Uterus (tissue), 4 donors: ENCODE results near the gene CHID1. TPM values are rescaled to one million over a fixed set of nuclear protein-coding genes. Genes with fewer than 3 reads are reported as not detected.
A peak's percentile ranks its signal among the peaks of the same experiment; 100 is the strongest.

Experiments
- DNase-seq, 2 donors: peaks; one replicate each; pipeline ENCODE4 v3.0.0-alpha.2; 2019 to 2020
- H3K27ac ChIP-seq, 2 donors: fragments of 200-600 bp; sonication (generic); 1 replicate in 1 of 2; 2 replicates in 1 of 2; pipeline ENCODE4 v1.5.1; 2016 to 2018
- H3K27me3 ChIP-seq, 2 donors: fragments of 200-600 bp; sonication (generic); one replicate each; pipeline ENCODE4 v1.5.1; 2018 to 2019; ENCODE audit warnings: control low read depth in 1 of 2
- H3K36me3 ChIP-seq, 2 donors: fragments of 200-600 bp; sonication (generic); one replicate each; pipeline ENCODE4 v1.5.1; 2019; ENCODE audit warnings: control low read depth in 1 of 2
- H3K4me1 ChIP-seq, 2 donors: fragments of 200-600 bp; sonication (generic); one replicate each; pipeline ENCODE4 v1.5.1; 2018 to 2019; ENCODE audit warnings: control low read depth in 1 of 2
- H3K4me3 ChIP-seq, 2 donors: fragments of 200-600 bp; sonication (generic); 1 replicate in 1 of 2; 2 replicates in 1 of 2; pipeline ENCODE4 v1.5.1; 2018 to 2019; ENCODE audit warnings: mild to moderate bottlenecking in 1 of 2
- H3K9me3 ChIP-seq, 2 donors: fragments of 200-600 bp; sonication (generic); one replicate each; pipeline ENCODE4 v1.5.1; 2019; ENCODE audit warnings: control low read depth in 1 of 2
- CTCF ChIP-seq, 4 experiments: fragments of 200-600 bp in 2 of 4; fragments of 450-650 bp in 2 of 4; sonication (generic) in 2 of 4; IDR thresholded peaks; one replicate each; pipeline ENCODE4 v1.5.1; 2016 to 2019; ENCODE audit warnings: antibody characterized with exemption in 4 of 4, mild to moderate bottlenecking in 2 of 4, moderate library complexity in 1 of 4
- POLR2A ChIP-seq, 2 donors: fragments of 450-650 bp; IDR thresholded peaks; one replicate each; pipeline ENCODE4 v1.6.1; 2016; ENCODE audit warnings: antibody characterized with exemption in 2 of 2, mild to moderate bottlenecking in 1 of 2, moderate library complexity in 1 of 2
- intact Hi-C: fragments of 100-400 bp; cut with DNase I; formaldehyde crosslinking; loops from one replicate; pipeline ENCODE4 v1.15.1; 2023; ENCODE audit warnings: low total_unique reads
- total RNA-seq, 4 donors: library from RNA; depleted of rRNA in 3 of 4; stranded (reverse); fragments of >200 nt in 3 of 4; gene quantifications; one replicate each; pipeline versions ENCODE4 v1.1.0 to v1.2.4, GENCODE V29; 2014 to 2023
- donor health status: DM: yes; HTN: yes; CAD: no.

The CHID1 gene
- total RNA-seq, 4 donors from 2014 or later, result 20.3 to 57.9 (median 48.4) TPM

DNA sequence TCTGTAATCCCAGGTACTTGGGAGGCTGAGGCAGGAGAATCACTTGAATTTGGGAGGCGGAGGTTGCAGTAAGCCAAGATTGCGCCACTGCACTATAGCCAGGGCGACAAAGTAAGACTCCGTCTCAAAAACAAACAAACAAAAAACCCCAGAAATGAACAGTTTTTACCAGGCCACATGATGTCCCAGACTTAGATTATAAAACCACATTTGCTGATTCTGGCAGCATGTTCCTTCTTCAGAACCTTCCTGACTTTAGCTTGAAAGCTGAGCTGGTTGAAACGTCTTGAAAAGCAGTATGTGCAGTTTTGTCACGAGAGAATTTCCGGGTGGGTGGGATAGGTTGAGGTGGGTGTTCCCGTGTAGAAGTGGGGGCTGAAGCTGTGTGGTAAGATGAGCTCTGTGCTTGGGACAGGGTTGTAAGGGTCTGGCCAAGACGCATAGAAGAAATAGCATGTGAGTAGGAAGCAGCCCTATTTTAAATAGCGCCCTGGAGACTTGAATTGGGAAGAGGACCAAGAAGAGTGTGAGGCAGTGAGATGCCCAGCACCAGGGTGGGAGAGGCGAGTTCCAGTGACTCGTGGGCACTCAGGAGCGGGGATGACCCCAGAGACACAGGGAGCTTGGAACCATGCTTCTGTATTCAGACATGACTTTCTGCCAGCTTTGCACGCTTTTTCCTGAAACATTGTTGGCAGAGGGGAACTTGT, 22.7 kb upstream of the CHID1 start:
- no peak for TF ChIP-seq CTCF (IDR thresholded peaks at IDR 0.05)
- no peak for TF ChIP-seq POLR2A (IDR thresholded peaks at IDR 0.05)
- intact Hi-C loops, result no loop called here
- Histone ChIP-seq H3K4me3 (no peak overlapping the region), H3K36me3 (no peaks in the 10 kb centered on the region), H3K9me3 (no peaks in the 10 kb centered on the region), H3K4me1 (peaks cover 0 to 12% of the 10 kb centered on the region in 2 donors), H3K27ac (peak overlapping the region in 1 of 2 donors; percentile 1), H3K27me3 (no peaks in the 10 kb centered on the region)
- DNase-seq, result no peak

- Histone ChIP-seq H3K4me1 (peaks cover 0 to 12% of the 10 kb centered on the region in 2 donors), H3K36me3 (no peaks in the 10 kb centered on the region), H3K4me3 (no peak overlapping the region), H3K27me3 (no peaks in the 10 kb centered on the region), H3K9me3 (no peaks in the 10 kb centered on the region), H3K27ac (peak overlapping the region in 1 of 2 donors; percentile 1)
- intact Hi-C loops, result no loop called here
- no peak for TF ChIP-seq CTCF (IDR thresholded peaks at IDR 0.05)
- TF ChIP-seq POLR2A (IDR thresholded peaks at IDR 0.05), result no peak
- DNase-seq, result no peak
Observed at GRCh38 chr11:932435-932834, 21.8 kb upstream of the CHID1 start.

DNA sequence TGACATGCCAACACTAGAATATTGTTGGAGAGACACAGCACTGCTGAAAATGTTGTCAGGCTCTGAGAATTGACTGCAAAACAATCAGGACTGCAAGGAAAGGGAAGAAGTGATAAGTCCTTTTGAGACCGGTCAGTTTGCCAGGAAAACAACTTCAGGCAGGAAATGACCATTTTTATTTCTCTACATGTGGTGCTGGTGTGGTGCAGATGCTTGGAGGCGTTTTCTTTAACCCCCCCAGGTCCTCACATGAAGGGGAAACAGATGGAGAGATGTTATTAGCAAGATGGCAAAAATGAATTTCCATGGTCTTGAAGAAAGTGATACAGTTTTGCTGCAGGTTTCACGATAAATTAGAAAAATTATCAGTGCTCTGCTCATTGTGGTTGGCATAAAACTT, 20.8 kb upstream of the CHID1 start:
- H3K4me1 ChIP-seq, result peaks cover 0 to 19% of the 10 kb centered on the region in 2 donors
- H3K4me3 ChIP-seq, result no peak overlapping the region
- no peak for TF ChIP-seq POLR2A (IDR thresholded peaks at IDR 0.05)
- no peak for TF ChIP-seq CTCF (IDR thresholded peaks at IDR 0.05)
- no peaks in the 10 kb centered on the region for H3K27me3 ChIP-seq
- no peak for DNase-seq
- no peaks in the 10 kb centered on the region for H3K36me3 ChIP-seq
- intact Hi-C loops, result no loop called here
- no peaks in the 10 kb centered on the region for H3K9me3 ChIP-seq
- no peak overlapping the region for H3K27ac ChIP-seq

- H3K4me3 ChIP-seq, result no peak overlapping the region
- peaks cover 0 to 19% of the 10 kb centered on the region in 2 donors for H3K4me1 ChIP-seq
- no peaks in the 10 kb centered on the region for H3K9me3 ChIP-seq
- H3K27me3 ChIP-seq, result no peaks in the 10 kb centered on the region
- no peaks in the 10 kb centered on the region for H3K36me3 ChIP-seq
- TF ChIP-seq CTCF (IDR thresholded peaks at IDR 0.05) (no peak), POLR2A (IDR thresholded peaks at IDR 0.05) (no peak)
- intact Hi-C loops, result no loop called here
- no peak for DNase-seq
- no peak overlapping the region for H3K27ac ChIP-seq
Observed at GRCh38 chr11:929405-929804, 18.8 kb upstream of the CHID1 start.

DNA sequence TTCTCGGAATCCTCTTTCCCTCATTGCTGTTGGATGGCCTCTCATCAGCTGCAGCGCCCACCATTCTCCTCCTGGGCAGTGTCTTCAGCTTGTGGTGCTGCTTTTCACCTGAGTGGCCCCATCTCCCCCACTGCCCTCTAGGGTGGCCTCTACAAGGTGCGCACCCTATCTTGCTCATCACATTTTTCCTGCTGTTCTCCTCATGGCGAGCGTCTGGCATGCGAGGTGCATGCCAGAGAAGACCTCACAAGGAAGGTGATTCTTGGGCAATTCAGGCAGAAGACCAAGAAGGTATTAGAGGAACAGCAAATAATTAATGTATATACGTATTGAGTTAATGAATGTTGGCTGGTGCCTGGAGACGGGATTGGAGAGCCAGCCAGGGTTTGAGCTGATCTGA, 18.2 kb upstream of the CHID1 start:
- TF ChIP-seq CTCF (IDR thresholded peaks at IDR 0.05) (no peak), POLR2A (IDR thresholded peaks at IDR 0.05) (no peak)

More for the DNA sequence above, 18.2 kb upstream of the CHID1 start:
- H3K4me1 ChIP-seq, result peaks cover 0 to 17% of the 10 kb centered on the region in 2 donors
- no peak overlapping the region for H3K27ac ChIP-seq
- H3K36me3 ChIP-seq, result no peaks in the 10 kb centered on the region
- H3K4me3 ChIP-seq, result no peak overlapping the region
- no peak for DNase-seq
- intact Hi-C loops, result no loop called here
- no peaks in the 10 kb centered on the region for H3K9me3 ChIP-seq
- H3K27me3 ChIP-seq, result no peaks in the 10 kb centered on the region
